OCI-LY1 (cell line): ENCODE measurements around the gene ZNF821.

Experiments used
- H2AFZ ChIP-seq: fragments of 200-600 bp; sonication (generic), shearing (Covaris generic); 2 replicates; pipeline ENCODE4 v1.6.0; 2014; ENCODE audit warnings: antibody characterized with exemption, mild to moderate bottlenecking, low read length
- H3F3A ChIP-seq: fragments of 200-600 bp; sonication (generic), shearing (Covaris generic); 2 replicates; pipeline ENCODE4 v1.6.0; 2014; ENCODE audit warnings: mild to moderate bottlenecking, antibody characterized with exemption, low read length, moderate library complexity; ENCODE audit not compliant: insufficient read depth
- H3K27ac ChIP-seq: fragments of 200-600 bp; sonication (generic); 2 replicates; pipeline ENCODE4 v1.5.1; 2014; ENCODE audit warnings: low read length, mixed run types, mild to moderate bottlenecking, low read depth; ENCODE audit not compliant: poor library complexity, severe bottlenecking
- H3K27me3 ChIP-seq: fragments of 200-600 bp; sonication (generic); 2 replicates; pipeline ENCODE4 v1.6.0; 2014; ENCODE audit warnings: antibody characterized with exemption, mild to moderate bottlenecking, low read length, moderate library complexity; ENCODE audit not compliant: insufficient read depth
- H3K36me3 ChIP-seq: fragments of 200-600 bp; sonication (generic); 2 replicates; pipeline ENCODE4 v1.6.1; 2014; ENCODE audit warnings: mild to moderate bottlenecking, antibody characterized with exemption, low read length, moderate library complexity, mixed read lengths; ENCODE audit not compliant: insufficient read depth
- H3K4me1 ChIP-seq: fragments of 200-600 bp; sonication (generic); 2 replicates; pipeline ENCODE4 v1.5.1; 2014; ENCODE audit warnings: mild to moderate bottlenecking, low read length, moderate library complexity; ENCODE audit not compliant: insufficient read depth, severe bottlenecking
- H3K4me2 ChIP-seq: fragments of 200-600 bp; sonication (generic), shearing (Covaris generic); 2 replicates; pipeline ENCODE4 v1.6.1; 2014; ENCODE audit warnings: low read length
- H3K4me3 ChIP-seq: fragments of 200-600 bp; sonication (generic); 2 replicates; pipeline ENCODE4 v1.5.1; 2014; ENCODE audit warnings: low read length, low read depth, mild to moderate bottlenecking, mixed read lengths; ENCODE audit not compliant: poor library complexity, severe bottlenecking
- H3K79me2 ChIP-seq: fragments of 200-600 bp; shearing (Covaris generic); 2 replicates; pipeline ENCODE4 v1.6.1; 2016; ENCODE audit warnings: mixed run types, low read length, mixed read lengths; ENCODE audit not compliant: insufficient read depth
- H3K9ac ChIP-seq: fragments of 200-600 bp; sonication (generic), shearing (Covaris generic); 2 replicates; pipeline ENCODE4 v1.6.1; 2014; ENCODE audit warnings: mild to moderate bottlenecking, low read length, mixed read lengths
- H3K9me2 ChIP-seq: fragments of 200-600 bp; sonication (generic), shearing (Covaris generic); 2 replicates; pipeline ENCODE4 v1.6.1; 2014; ENCODE audit warnings: low read depth, mild to moderate bottlenecking, low read length, mixed read lengths
- H3K9me3 ChIP-seq: fragments of 200-600 bp; shearing (Covaris generic); 2 replicates; pipeline ENCODE4 v1.6.1; 2014; ENCODE audit warnings: low read length, mixed read lengths
- H4K20me1 ChIP-seq: fragments of 200-600 bp; sonication (generic), shearing (Covaris generic); 2 replicates; pipeline ENCODE4 v1.6.0; 2016; ENCODE audit warnings: mild to moderate bottlenecking, low read length; ENCODE audit not compliant: insufficient read depth
- CTCF ChIP-seq: fragments of 200-600 bp; sonication (generic), shearing (Covaris generic); IDR thresholded peaks from 2 replicates; pipeline ENCODE4 v1.5.1; 2017; ENCODE audit warnings: mild to moderate bottlenecking, antibody characterized with exemption, low read length, moderate library complexity, mixed read lengths
- EZH2 ChIP-seq: fragments of 200-600 bp; sonication (generic), shearing (Covaris generic); IDR thresholded peaks from 2 replicates; pipeline ENCODE4 v1.8.0; 2017; ENCODE audit warnings: borderline replicate concordance, mixed run types, mild to moderate bottlenecking, antibody characterized with exemption, low read length, moderate library complexity, mixed read lengths

Gene ZNF821

GRCh38 chr16:71899171-71899570 is 15.2 kb upstream of the ZNF821 start:
- Histone ChIP-seq H3K36me3 (peaks cover 33% of the 10 kb centered on the region), H3K27me3 (no peaks in the 10 kb centered on the region), H4K20me1 (peaks cover 5% of the 10 kb centered on the region; the same call in 1 of the 2 replicates), H2AFZ (no peak overlapping the region), H3K4me3 (no peak overlapping the region), H3K9me2 (no peaks in the 10 kb centered on the region), H3F3A (no peaks in the 10 kb centered on the region), H3K4me1 (peaks cover 34% of the 10 kb centered on the region), H3K79me2 (peaks cover 87% of the 10 kb centered on the region), H3K4me2 (no peak overlapping the region), H3K27ac (no peak overlapping the region), H3K9ac (no peak overlapping the region), H3K9me3 (no peaks in the 10 kb centered on the region)
- TF ChIP-seq EZH2: no peak
- no peak for TF ChIP-seq CTCF

- Histone ChIP-seq H3K9ac (peak overlapping the region; percentile 98), H3K4me2 (peak overlapping the region; percentile 92), H3K4me1 (peaks cover 39% of the 10 kb centered on the region), H3K36me3 (peaks cover 14% of the 10 kb centered on the region), H2AFZ (no peak overlapping the region), H3F3A (no peaks in the 10 kb centered on the region), H3K9me3 (no peaks in the 10 kb centered on the region), H3K79me2 (peaks cover 64% of the 10 kb centered on the region), H3K4me3 (peak overlapping the region; percentile 97), H3K27ac (peak overlapping the region; percentile 52), H4K20me1 (no peaks in the 10 kb centered on the region), H3K27me3 (no peaks in the 10 kb centered on the region), H3K9me2 (no peaks in the 10 kb centered on the region)
- TF ChIP-seq CTCF: no peak
- TF ChIP-seq EZH2: no peak
These were observed 12.9 kb upstream of the ZNF821 start for GRCh38 chr16:71896764-71897368.

GRCh38 chr16:71895679-71896365 is 11.8 kb upstream of the ZNF821 start:
- H3K27me3 ChIP-seq: no peaks in the 10 kb centered on the region
- H3F3A ChIP-seq: no peaks in the 10 kb centered on the region
- H3K4me1 ChIP-seq: peaks cover 46% of the 10 kb centered on the region
- H3K4me2 ChIP-seq: peak overlapping the region; percentile 92
- no peak overlapping the region for H2AFZ ChIP-seq
- TF ChIP-seq EZH2 (no peak), CTCF (no peak)
- H3K27ac ChIP-seq: peak overlapping the region; percentile 52
- peaks cover 54% of the 10 kb centered on the region for H3K79me2 ChIP-seq
- peak overlapping the region; percentile 97 for H3K4me3 ChIP-seq
- H3K9me3 ChIP-seq: no peaks in the 10 kb centered on the region
- H3K9me2 ChIP-seq: no peaks in the 10 kb centered on the region
- H3K9ac ChIP-seq: peak overlapping the region; percentile 98
- no peaks in the 10 kb centered on the region for H4K20me1 ChIP-seq
- H3K36me3 ChIP-seq: peaks cover 8% of the 10 kb centered on the region; the same call in 1 of the 2 replicates
